T-cell (primary cell): ENCODE measurements around the gene FLOT2. TPM values are rescaled to one million over a fixed set of nuclear protein-coding genes. Genes with fewer than 3 reads are reported as not detected.
"Not testable (repeated sequence)": the region's sequence is repeated elsewhere in the genome, so short reads cannot be mapped to it uniquely, and the experiment has no call there.

Experiments used
- ATAC-seq, 4 experiments: fragments of 200-7000 bp in 3 of 4; fragments of 150-1000 bp in 1 of 4; cut with Tn5 transposase; replicated peaks in 1 of 4; 1 replicate in 3 of 4; 2 replicates in 1 of 4; pipeline ENCODE4 v1.10.0; 2021; ENCODE audit warnings: moderate library complexity in 3 of 4, mild to moderate bottlenecking in 2 of 4, moderate number of reproducible peaks in 1 of 4
- CTCF ChIA-PET, 2 donors: fragments of 300-600 bp; sonication (Branson Sonifier 250); formaldehyde crosslinking; loops; one replicate each; lab custom pipeline; 2022; ENCODE audit warnings: antibody characterized with exemption in 2 of 2; lab: Charles Lee
- POLR2A ChIA-PET, 2 donors: fragments of 300-600 bp; sonication (Branson Sonifier 250); formaldehyde crosslinking; loops; one replicate each; lab custom pipeline; 2022; ENCODE audit warnings: antibody characterized with exemption in 2 of 2; lab: Charles Lee
- DNase-seq, 35 experiments: peaks; one replicate each; pipeline versions ENCODE4 v3.0.0 to v3.0.0-alpha.2; 2013 to 2023
- H3K27ac ChIP-seq: one replicate; pipeline ENCODE4 v1.5.1; 2013; ENCODE audit warnings: low read length
- H3K27me3 ChIP-seq, 2 experiments: replicated peaks in 1 of 2; 1 replicate in 1 of 2; 2 replicates in 1 of 2; pipeline versions ENCODE4 v1.6.1 to v1.7.0; 2013; ENCODE audit warnings: low read length in 1 of 2, mixed read lengths in 1 of 2; ENCODE audit not compliant: control insufficient read depth in 2 of 2, insufficient read depth in 2 of 2; ENCODE audit errors: extremely low read depth in 1 of 2
- H3K36me3 ChIP-seq, 2 donors: 1 replicate in 1 of 2; 2 replicates in 1 of 2; pipeline versions ENCODE4 v1.6.1 to v1.7.0; 2013; ENCODE audit warnings: low read length in 1 of 2; ENCODE audit not compliant: control insufficient read depth in 2 of 2, insufficient read depth in 1 of 2; ENCODE audit errors: extremely low read depth in 1 of 2
- H3K4me1 ChIP-seq, 2 experiments: 1 replicate in 1 of 2; 2 replicates in 1 of 2; pipeline versions ENCODE4 v1.6.1 to v1.7.0; 2013; ENCODE audit warnings: low read length in 2 of 2, mixed read lengths in 1 of 2; ENCODE audit not compliant: insufficient read depth in 2 of 2, control insufficient read depth in 1 of 2; ENCODE audit errors: extremely low read depth in 1 of 2
- H3K4me3 ChIP-seq, 2 donors: 1 replicate in 1 of 2; 2 replicates in 1 of 2; pipeline versions ENCODE4 v1.5.1 to v1.7.0; 2013; ENCODE audit warnings: mild to moderate bottlenecking in 2 of 2, low read length in 1 of 2, moderate library complexity in 1 of 2; ENCODE audit not compliant: control insufficient read depth in 1 of 2; ENCODE audit errors: extremely low read depth in 1 of 2
- H3K9me3 ChIP-seq: 2 replicates; pipeline ENCODE4 v1.7.0; 2013
- H3K27ac Mint-ChIP-seq, 2 donors: one replicate each; pipeline ENCODE4 v1.8.0; 2020 to 2021; ENCODE audit warnings: mild to moderate bottlenecking in 2 of 2, mixed read lengths in 2 of 2
- H3K27me3 Mint-ChIP-seq, 2 donors: one replicate each; pipeline ENCODE4 v1.8.0; 2021 to 2022; ENCODE audit warnings: mixed read lengths in 2 of 2
- H3K36me3 Mint-ChIP-seq: one replicate; pipeline ENCODE4 v1.8.0; 2021; ENCODE audit warnings: mixed read lengths
- H3K4me1 Mint-ChIP-seq, 3 donors: one replicate each; pipeline ENCODE4 v1.8.0; 2020 to 2022; ENCODE audit warnings: mixed read lengths in 3 of 3, mild to moderate bottlenecking in 1 of 3
- H3K4me3 Mint-ChIP-seq, 3 donors: one replicate each; pipeline ENCODE4 v1.8.0; 2020 to 2022; ENCODE audit warnings: mild to moderate bottlenecking in 3 of 3, mixed read lengths in 3 of 3, moderate library complexity in 3 of 3
- H3K9me3 Mint-ChIP-seq, 3 donors: one replicate each; pipeline ENCODE4 v1.8.0; 2020 to 2022; ENCODE audit warnings: mixed read lengths in 3 of 3
- WGBS: methylation state at CpG from one replicate; pipeline ENCODE4 v1.1.5; 2013; ENCODE audit warnings: missing lambda C conversion rate; ENCODE audit not compliant: insufficient coverage; 5-methylcytosine and 5-hydroxymethylcytosine counted together
- total RNA-seq, 35 experiments: library from RNA in 6 of 35; stranded (reverse) in 6 of 35; fragments of 120-200 nt in 1 of 35; gene quantifications; one replicate each; pipeline versions ENCODE4 v1.2.1 to v1.2.4 and lab custom pipeline; 2013 to 2026

FLOT2 gene
- total RNA-seq, 5 donors from 2014 or later (not counting 1 experiment from before 2014, with no cell fraction given): 138 to 256 (median 235) TPM

- peak overlapping the region in 1 of 2 donors; percentile 11 for H3K27ac Mint-ChIP-seq
- WGBS: 91% methylated on average over 5 of the region's 6 CpGs
Observed at GRCh38 chr17:28877150-28877711, 20.3 kb downstream of the FLOT2 start.

DNA sequence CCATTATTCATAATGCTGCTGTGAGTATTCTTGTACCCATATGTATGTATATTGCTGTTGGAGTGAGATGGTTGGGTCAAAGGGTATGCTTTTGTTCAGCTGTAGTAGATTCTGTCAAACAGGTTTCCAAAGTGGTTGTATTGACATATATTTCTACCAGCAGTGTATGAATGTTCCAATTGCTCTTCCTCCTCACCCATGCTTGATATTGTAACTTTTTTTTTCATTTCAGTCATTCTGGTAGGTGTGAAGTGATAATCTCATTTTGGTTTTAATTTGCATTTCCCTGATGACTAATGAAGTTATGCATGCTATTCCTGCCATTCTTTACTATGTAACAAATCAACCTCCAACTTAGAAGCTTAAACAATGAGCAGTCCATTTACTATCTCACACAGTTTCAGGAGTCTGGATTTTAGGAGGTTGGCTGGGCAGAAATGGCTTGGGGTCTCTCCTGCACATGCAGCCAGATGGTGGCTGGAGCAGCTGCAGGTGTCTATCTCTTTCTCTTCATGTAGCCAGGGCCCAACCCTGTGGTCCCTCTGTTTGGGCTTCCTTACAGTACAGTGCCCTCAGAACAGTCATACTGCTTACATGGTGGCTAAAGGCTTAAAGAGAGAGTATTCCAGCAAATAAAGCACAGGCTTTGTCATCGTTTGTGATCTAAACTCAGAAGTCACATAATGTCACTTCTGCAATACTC is 21.5 kb downstream of the FLOT2 start:
- H3K4me3 ChIP-seq: no peak overlapping the region
- H3K27ac Mint-ChIP-seq: peak overlapping the region; percentile 15 to 25
- no peak overlapping the region for H3K4me3 Mint-ChIP-seq
- H3K9me3 Mint-ChIP-seq: no peaks in the 10 kb centered on the region
- no peak for DNase-seq
- H3K4me1 Mint-ChIP-seq: peaks cover 8 to 14% (median 11%) of the 10 kb centered on the region in 3 donors
- H3K36me3 Mint-ChIP-seq: peaks cover 19% of the 10 kb centered on the region
- no peaks in the 10 kb centered on the region for H3K27me3 ChIP-seq
- no CpG with 5 or more reads among the region's 1 CpG for WGBS
- CTCF ChIA-PET: interaction anchor here in 1 of 2 donors (0.6 kb wide), 1 partner anchor 112 kb away, joined by 5 read pairs; no protein-coding TSS in a partner anchor
- no peaks in the 10 kb centered on the region for H3K27me3 Mint-ChIP-seq
- POLR2A ChIA-PET: no interaction called here
- no peak for ATAC-seq
- peaks cover 12 to 30% of the 10 kb centered on the region in 2 donors for H3K36me3 ChIP-seq
- H3K4me1 ChIP-seq: peaks cover 4 to 12% of the 10 kb centered on the region in 2 experiments
- no peaks in the 10 kb centered on the region for H3K9me3 ChIP-seq
- H3K27ac ChIP-seq: no peak overlapping the region

More at GRCh38 chr17:28877150-28877711, 20.3 kb downstream of the FLOT2 start:
- H3K4me3 Mint-ChIP-seq, H3K27ac ChIP-seq, H3K4me1 ChIP-seq, H3K9me3 ChIP-seq, H3K4me3 ChIP-seq, H3K27me3 Mint-ChIP-seq, H3K27me3 ChIP-seq, H3K9me3 Mint-ChIP-seq, POLR2A ChIA-PET, ATAC-seq, DNase-seq, H3K4me1 Mint-ChIP-seq: not testable (repeated sequence)
- CTCF ChIA-PET: interaction anchor here (0.6 to 1.4 kb wide), 2 partner anchors 114 to 217 kb away, joined by 5 to 8 read pairs; no protein-coding TSS in a partner anchor
- H3K36me3 ChIP-seq: peaks cover 12 to 42% of the 10 kb centered on the region in 2 donors
- H3K36me3 Mint-ChIP-seq: peaks cover 31% of the 10 kb centered on the region

DNA sequence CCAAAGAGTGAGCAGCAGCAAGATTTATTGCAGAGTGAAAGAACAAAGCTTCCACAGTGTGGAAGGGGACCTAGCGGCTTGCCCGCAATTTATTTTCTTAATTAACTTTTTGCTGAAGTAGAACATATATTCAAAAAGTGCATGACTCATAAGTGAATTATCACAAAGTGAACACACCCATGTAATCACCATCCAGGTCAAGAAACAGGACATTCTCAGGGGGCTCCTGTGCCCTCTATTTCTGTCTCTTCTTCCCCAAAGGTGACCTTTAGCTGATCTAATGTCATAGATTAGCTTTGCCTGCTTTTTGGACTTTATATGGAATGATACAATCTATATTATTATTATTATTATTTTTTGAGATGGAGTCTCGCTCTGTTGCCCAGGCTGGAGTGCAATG is 22.8 kb downstream of the FLOT2 start:
- H3K36me3 Mint-ChIP-seq: peaks cover 11% of the 10 kb centered on the region
- peaks cover 7 to 18% of the 10 kb centered on the region in 2 experiments for H3K4me1 ChIP-seq
- no peak overlapping the region for H3K27ac ChIP-seq
- no peak overlapping the region for H3K4me3 Mint-ChIP-seq
- no peak overlapping the region for H3K4me3 ChIP-seq
- peaks cover 10 to 16% (median 12%) of the 10 kb centered on the region in 3 donors for H3K4me1 Mint-ChIP-seq
- H3K36me3 ChIP-seq: peaks cover 4 to 17% of the 10 kb centered on the region in 2 donors
- ChIA-PET CTCF (no interaction called here), POLR2A (no interaction called here)
- H3K27ac Mint-ChIP-seq: no peak overlapping the region
- no peaks in the 10 kb centered on the region for H3K27me3 ChIP-seq
- ATAC-seq (no peak), DNase-seq (no peak)
- H3K9me3 ChIP-seq: no peaks in the 10 kb centered on the region
- no peaks in the 10 kb centered on the region for H3K27me3 Mint-ChIP-seq
- no peaks in the 10 kb centered on the region for H3K9me3 Mint-ChIP-seq
- no CpG with 5 or more reads among the region's 3 CpGs for WGBS

GRCh38 chr17:28873839-28874238 is 23.7 kb downstream of the FLOT2 start:
- Mint-ChIP-seq H3K36me3 (peaks cover 8% of the 10 kb centered on the region), H3K27ac (peak overlapping the region in 1 of 2 donors; percentile 30), H3K27me3 (no peaks in the 10 kb centered on the region), H3K4me1 (peaks cover 10 to 16% (median 12%) of the 10 kb centered on the region in 3 donors), H3K9me3 (no peaks in the 10 kb centered on the region), H3K4me3 (no peak overlapping the region)
- H3K9me3 ChIP-seq: no peaks in the 10 kb centered on the region
- ChIA-PET CTCF (no interaction called here), POLR2A (interaction anchor here in 1 of 2 donors (0.8 kb wide), 1 partner anchor 61 kb away, joined by 5 read pairs; no protein-coding TSS in a partner anchor)
- no peak overlapping the region for H3K4me3 ChIP-seq
- no peaks in the 10 kb centered on the region for H3K27me3 ChIP-seq
- DNase-seq (no peak), ATAC-seq (no peak)
- peaks cover 7 to 18% of the 10 kb centered on the region in 2 experiments for H3K4me1 ChIP-seq
- H3K27ac ChIP-seq: no peak overlapping the region
- peaks cover 0 to 8% of the 10 kb centered on the region in 2 donors for H3K36me3 ChIP-seq
- no CpG with 5 or more reads among the region's 7 CpGs for WGBS

DNA sequence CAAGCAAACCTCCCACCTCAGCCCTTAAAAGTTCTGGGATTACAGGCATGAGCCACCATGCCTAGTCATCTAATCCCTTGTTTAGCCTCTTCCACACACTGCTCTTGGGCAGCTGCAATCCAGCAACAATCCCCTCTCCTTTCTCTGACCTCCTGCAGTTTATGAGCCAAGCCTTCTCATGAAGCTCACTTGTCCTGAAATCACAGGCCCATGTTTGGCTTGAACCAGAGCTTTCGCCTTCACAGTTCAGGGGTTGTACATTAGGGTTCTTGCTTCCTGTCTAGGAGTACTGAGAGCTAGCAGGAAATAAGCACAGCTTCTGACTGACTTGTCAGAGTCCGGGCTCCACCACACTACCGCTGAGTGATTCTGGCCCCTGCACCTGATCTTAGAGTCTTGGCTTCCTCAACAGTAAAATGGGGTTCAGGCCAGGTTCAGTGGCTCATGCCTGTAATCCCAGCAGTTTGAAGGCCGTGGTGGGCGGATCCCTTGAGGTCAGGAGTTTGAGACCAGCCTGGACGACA is 26.4 kb downstream of the FLOT2 start:
- peak in 32 of 35 experiments; percentile 10 to 61 (median 30) for DNase-seq
- no peaks in the 10 kb centered on the region for H3K27me3 ChIP-seq
- peak overlapping the region; percentile 82 for H3K27ac ChIP-seq
- ChIA-PET POLR2A (interaction anchor here (0.6 to 0.9 kb wide), 3 partner anchors 46 to 59 kb away, joined by 5 to 7 read pairs (median 6); no protein-coding TSS in a partner anchor), CTCF (interaction anchor here (0.7 to 1.1 kb wide), 8 partner anchors 18 to 167 kb away, joined by 3 to 5 read pairs (median 4); partner anchors contain the start of genes FAM222B (in 1 of the 2) and TLCD1 (in 1 of the 2))
- ATAC-seq: peak; percentile 99 to 100 (median 100)
- no peaks in the 10 kb centered on the region for H3K27me3 Mint-ChIP-seq
- peaks cover 7 to 18% of the 10 kb centered on the region in 2 experiments for H3K4me1 ChIP-seq
- H3K36me3 ChIP-seq: no peaks in the 10 kb centered on the region
- no peaks in the 10 kb centered on the region for H3K9me3 Mint-ChIP-seq
- H3K9me3 ChIP-seq: no peaks in the 10 kb centered on the region
- no peaks in the 10 kb centered on the region for H3K36me3 Mint-ChIP-seq
- peaks cover 10 to 16% (median 12%) of the 10 kb centered on the region in 3 donors for H3K4me1 Mint-ChIP-seq
- H3K4me3 Mint-ChIP-seq: peak overlapping the region in 1 of 3 donors; percentile 36
- no peak overlapping the region for H3K4me3 ChIP-seq
- peak overlapping the region; percentile 97 to 98 for H3K27ac Mint-ChIP-seq
- 0% methylated on average over 2 of the region's 6 CpGs for WGBS

DNA sequence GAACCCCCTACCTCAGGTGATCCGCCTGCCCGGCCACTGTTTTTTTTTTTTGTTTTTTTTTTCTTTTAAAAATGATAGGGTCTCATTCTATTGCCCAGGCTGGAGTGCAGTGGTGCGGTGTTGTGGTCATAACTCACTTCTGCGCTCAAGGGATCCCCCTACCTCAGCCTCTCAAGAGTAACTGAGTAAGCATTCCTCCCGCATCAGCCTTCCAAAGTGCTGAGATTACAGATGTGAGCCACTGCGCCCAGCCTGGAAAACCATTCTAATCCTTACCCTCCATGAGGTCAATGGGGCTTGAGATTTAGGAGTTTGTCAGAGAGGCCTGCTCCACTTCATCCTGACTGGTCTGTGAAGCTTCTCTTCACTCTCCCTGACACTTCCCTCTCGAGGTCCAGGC is 30.3 kb downstream of the FLOT2 start:
- Mint-ChIP-seq H3K4me1 (peaks cover 10 to 15% (median 10%) of the 10 kb centered on the region in 3 donors), H3K4me3 (no peak overlapping the region), H3K27me3 (no peaks in the 10 kb centered on the region), H3K36me3 (no peaks in the 10 kb centered on the region), H3K9me3 (no peaks in the 10 kb centered on the region), H3K27ac (no peak overlapping the region)
- ATAC-seq (no peak), DNase-seq (no peak)
- Histone ChIP-seq H3K36me3 (no peaks in the 10 kb centered on the region), H3K9me3 (no peaks in the 10 kb centered on the region), H3K4me1 (peaks cover 7 to 18% of the 10 kb centered on the region in 2 experiments), H3K27me3 (no peaks in the 10 kb centered on the region), H3K4me3 (no peak overlapping the region), H3K27ac (no peak overlapping the region)
- ChIA-PET CTCF (interaction anchor here in 1 of 2 donors (0.6 kb wide), 1 partner anchor 90 kb away, joined by 4 read pairs; no protein-coding TSS in a partner anchor), POLR2A (no interaction called here)
- 80% methylated on average over 1 of the region's 7 CpGs for WGBS
